Bronchial epithelial cell (primary cell): ENCODE results near the gene GPR37L1. TPM values are rescaled to one million over a fixed set of nuclear protein-coding genes. Genes with fewer than 3 reads are reported as not detected.

Source experiments
- DNase-seq: peaks from one replicate; pipeline ENCODE4 v3.0.0-alpha.2; 2010; ENCODE audit warnings: low read depth
- FAIRE-seq: peaks from 2 replicates; lab custom pipeline; 2011; peaks lifted over from hg19 to GRCh38; lab: Jason Lieb, UNC
- H3K27me3 ChIP-seq: 2 replicates; pipeline ENCODE4 v1.5.1; 2011; ENCODE audit warnings: low read length; ENCODE audit not compliant: control insufficient read depth, insufficient read depth
- H3K36me3 ChIP-seq: 2 replicates; pipeline ENCODE4 v1.5.1; 2011; ENCODE audit warnings: low read length; ENCODE audit not compliant: control insufficient read depth, insufficient read depth
- H3K4me3 ChIP-seq: 2 replicates; pipeline ENCODE4 v1.5.1; 2011; ENCODE audit warnings: mild to moderate bottlenecking, low read depth, low read length, control low read depth
- total RNA-seq: library from RNA; depleted of rRNA; stranded (reverse); fragments of >200 nt; gene quantifications from 2 replicates; pipeline ENCODE4 v1.2.1, GENCODE V29; 2014
- TF ChIP-seq, protein P1 (sequence below): IDR thresholded peaks from 2 replicates; pipeline ENCODE4 v1.5.1; 2011; ENCODE audit warnings: mild to moderate bottlenecking, moderate library complexity, low read length, control low read depth, inconsistent platforms; ENCODE audit not compliant: insufficient read depth, severe bottlenecking

Gene GPR37L1
- total RNA-seq, 1 donor from 2014 or later, result not detected

DNA sequence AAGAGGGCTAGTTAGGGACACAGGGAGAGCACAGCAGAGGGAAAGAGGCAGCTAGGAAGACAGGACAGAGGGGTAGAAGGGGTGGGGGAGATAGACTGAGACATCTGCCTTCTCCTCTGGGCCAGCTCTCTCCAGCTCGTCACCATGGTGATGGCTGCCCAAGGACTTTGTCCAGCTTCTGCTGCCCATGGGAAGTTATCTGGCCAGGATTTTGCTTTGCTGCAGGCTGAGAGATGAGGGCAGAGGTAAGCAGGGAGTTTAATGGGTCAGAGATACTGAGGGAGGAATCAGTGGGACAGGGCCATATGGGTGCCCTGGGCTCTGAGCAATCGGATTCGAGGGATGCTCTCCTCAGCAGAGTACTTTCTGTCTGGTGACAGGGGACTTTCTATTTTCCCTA, 34.5 kb upstream of the GPR37L1 start:
- DNase-seq, result no peak
- Histone ChIP-seq H3K36me3 (no peaks in the 10 kb centered on the region), H3K4me3 (no peak overlapping the region), H3K27me3 (no peaks in the 10 kb centered on the region)
- TF ChIP-seq, protein P1, sequence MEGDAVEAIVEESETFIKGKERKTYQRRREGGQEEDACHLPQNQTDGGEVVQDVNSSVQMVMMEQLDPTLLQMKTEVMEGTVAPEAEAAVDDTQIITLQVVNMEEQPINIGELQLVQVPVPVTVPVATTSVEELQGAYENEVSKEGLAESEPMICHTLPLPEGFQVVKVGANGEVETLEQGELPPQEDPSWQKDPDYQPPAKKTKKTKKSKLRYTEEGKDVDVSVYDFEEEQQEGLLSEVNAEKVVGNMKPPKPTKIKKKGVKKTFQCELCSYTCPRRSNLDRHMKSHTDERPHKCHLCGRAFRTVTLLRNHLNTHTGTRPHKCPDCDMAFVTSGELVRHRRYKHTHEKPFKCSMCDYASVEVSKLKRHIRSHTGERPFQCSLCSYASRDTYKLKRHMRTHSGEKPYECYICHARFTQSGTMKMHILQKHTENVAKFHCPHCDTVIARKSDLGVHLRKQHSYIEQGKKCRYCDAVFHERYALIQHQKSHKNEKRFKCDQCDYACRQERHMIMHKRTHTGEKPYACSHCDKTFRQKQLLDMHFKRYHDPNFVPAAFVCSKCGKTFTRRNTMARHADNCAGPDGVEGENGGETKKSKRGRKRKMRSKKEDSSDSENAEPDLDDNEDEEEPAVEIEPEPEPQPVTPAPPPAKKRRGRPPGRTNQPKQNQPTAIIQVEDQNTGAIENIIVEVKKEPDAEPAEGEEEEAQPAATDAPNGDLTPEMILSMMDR, result no peak
- FAIRE-seq, result no peak

DNA sequence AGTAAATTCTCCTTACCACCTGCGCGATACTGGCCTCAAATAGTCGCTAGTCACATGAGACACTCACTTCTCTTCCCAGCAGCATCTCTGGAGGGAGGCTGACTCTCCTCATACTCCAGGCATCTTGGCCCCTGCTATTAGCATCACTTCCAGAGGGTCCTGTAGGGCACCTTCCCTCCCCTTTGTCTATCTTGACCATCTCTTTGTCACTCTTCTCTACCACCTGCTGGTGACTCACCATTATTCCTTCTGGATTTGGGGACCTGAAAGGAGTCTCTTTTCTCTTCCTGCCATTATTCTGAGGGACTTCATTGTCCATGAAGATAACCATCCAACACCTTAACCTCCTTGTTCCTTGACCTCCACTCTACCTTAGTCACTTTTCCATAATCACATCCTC, 31.7 kb upstream of the GPR37L1 start:
- FAIRE-seq (no peak), DNase-seq (no peak)
- H3K4me3 ChIP-seq, result no peak overlapping the region
- no peaks in the 10 kb centered on the region for H3K27me3 ChIP-seq
- TF ChIP-seq, protein P1, result no peak
- H3K36me3 ChIP-seq, result no peaks in the 10 kb centered on the region

DNA sequence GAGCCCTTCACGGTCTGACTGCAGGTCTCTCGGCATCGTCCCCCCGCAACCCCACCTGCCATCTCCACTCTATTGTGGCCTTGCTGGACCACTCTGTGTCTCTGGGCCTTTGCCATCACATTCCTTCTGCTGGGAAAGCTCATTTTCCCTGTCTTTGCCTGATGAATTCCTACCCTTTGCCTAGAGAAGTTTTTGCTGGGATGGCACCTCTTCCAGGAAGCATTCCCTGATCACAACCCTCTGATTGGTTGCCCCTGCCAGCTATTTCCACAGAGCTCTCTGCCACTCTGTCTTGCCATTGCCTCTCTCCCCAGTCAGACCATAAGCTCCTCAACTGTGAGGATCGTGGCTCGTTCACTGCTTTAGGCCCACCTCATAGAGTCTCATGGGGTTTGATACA, 28.9 kb upstream of the GPR37L1 start:
- FAIRE-seq (no peak), DNase-seq (no peak)
- Histone ChIP-seq H3K36me3 (no peaks in the 10 kb centered on the region), H3K27me3 (no peaks in the 10 kb centered on the region), H3K4me3 (no peak overlapping the region)
- TF ChIP-seq, protein P1, result no peak

DNA sequence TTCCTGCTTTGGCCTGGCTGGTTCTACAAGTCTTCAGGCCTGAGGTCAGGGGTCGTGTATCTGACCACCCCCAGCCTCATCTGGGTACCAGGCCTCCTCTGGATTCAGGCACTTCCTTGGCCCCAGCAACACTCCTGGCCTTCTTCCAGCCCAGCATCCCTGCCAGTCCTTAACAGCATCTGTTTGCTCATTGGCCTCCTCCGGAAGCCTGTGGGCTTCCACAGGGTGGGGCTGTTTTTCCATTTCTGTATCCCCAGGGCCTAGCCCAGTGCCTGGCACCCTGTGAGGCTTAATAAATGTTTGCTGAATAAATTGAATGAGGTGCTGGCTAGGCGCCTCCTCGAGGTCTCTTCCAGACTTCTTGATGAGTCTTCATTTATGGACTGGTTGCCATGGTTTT, 21.5 kb upstream of the GPR37L1 start:
- DNase-seq, result no peak
- Histone ChIP-seq H3K4me3 (no peak overlapping the region), H3K27me3 (no peaks in the 10 kb centered on the region), H3K36me3 (no peaks in the 10 kb centered on the region)
- TF ChIP-seq, protein P1, result no peak
- no peak for FAIRE-seq

DNA sequence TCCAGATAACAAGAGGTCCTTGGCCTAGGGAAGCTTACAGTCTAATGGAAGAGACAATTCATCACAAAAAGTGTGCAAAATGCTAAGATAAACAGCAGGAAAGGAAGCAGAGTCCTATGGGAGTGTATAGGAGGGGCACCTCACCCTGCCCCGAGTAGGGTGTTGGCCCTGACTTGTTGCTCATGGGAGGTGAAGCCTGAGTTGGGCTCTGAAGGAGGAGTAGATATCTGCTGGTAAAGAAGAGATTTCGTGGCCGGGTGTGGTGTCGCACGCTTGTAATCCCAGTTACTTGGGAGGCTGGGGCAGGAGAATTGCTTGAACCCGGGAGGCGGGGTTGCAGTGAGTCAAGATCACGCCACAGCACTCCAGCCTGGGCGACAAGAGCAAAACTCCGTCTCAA, 18.6 kb upstream of the GPR37L1 start:
- peaks cover 2% of the 10 kb centered on the region for H3K27me3 ChIP-seq
- H3K4me3 ChIP-seq, result no peak overlapping the region
- TF ChIP-seq, protein P1, result no peak
- no peak for DNase-seq
- no peaks in the 10 kb centered on the region for H3K36me3 ChIP-seq
- no peak for FAIRE-seq
